HG02870 (cell line): ENCODE data around the gene NDOR1.

ENCODE experiments used
- ATAC-seq: cut with Tn5 transposase; IDR thresholded peaks from one replicate; pipeline ENCODE4 v1.9.1; 2021; ENCODE audit warnings: mild to moderate bottlenecking, moderate library complexity; ENCODE audit not compliant: unreplicated experiment

The NDOR1 gene

GRCh38 chr9:137205126-137206069 is at the start of gene NDOR1, which contains the start of gene TMEM203:
Gene NDOR1, plus strand, starts transcription at chr9:137205700. Its CDS starts 78 bp downstream, at chr9:137205778.
Gene TMEM203, minus strand, starts transcription at chr9:137205648. Its CDS starts 234 bp downstream, at chr9:137205414.
- ATAC-seq, result no peak

DNA sequence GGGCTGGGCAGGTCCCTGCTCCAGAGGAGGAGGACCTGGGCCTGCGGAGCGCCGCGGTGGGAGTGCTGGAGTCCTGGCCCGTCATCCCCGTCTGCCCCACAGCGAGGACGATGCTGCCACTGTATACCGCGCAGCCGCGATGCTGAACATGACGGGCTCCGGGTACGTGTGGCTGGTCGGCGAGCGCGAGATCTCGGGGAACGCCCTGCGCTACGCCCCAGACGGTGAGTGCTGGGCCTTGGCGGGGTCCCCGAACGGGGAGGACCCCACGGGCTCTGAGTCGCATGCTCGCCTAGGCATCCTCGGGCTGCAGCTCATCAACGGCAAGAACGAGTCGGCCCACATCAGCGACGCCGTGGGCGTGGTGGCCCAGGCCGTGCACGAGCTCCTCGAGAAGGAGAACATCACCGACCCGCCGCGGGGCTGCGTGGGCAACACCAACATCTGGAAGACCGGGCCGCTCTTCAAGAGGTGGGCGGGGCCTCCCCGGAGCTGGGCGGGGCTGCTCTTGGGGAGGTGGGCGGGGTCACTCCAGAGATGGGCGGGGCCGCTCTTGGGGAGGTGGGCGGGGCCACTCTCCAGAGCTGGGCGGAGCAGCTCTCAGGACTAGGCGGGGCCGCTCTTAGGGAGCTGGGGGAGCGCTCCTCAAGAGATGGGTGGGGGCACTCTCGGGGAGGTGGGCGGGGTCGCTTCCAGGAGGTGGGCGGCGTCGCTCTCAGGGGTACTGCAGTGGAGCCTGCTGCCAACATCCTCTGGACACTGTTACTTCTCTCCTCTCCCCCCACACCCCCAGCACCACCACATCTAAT is 48.7 kb upstream of the NDOR1 start:
- ATAC-seq, result no peak

DNA sequence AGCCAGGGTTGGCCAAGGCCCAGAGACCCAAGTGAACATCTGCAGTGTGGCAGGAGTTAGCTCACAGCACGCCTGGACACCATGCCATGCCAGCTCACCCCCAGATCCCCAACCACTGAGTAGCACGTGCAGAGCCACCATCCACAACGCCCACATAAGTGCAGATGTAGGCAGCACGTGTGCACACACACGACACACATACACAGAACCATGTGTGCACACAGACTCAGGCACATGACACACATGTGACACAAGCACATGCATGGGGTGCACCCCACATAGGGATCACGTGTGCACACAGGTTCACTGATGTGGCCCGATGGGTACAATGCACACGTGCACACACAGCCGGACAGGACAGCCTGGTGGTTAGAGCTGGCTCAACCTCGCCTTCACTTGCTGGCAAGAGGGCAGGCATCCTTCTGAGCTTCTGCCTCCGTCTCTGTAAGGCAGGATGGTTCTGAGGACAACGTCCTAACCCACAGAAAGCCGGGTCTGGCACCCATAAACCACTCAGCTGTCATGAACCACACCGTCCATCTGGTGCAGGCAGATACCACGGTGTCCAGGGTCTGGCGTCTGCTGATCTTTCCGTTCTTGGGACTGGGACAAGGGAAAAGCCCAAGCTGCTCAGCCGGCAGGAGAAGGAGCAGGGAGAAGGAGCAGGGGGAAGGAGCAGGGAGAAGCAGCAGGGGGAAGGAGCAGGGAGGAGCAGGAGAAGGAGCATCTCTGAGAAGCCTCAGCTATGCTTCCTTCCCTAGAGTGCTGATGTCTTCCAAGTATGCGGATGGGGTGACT is 47.7 kb upstream of the NDOR1 start:
- ATAC-seq, result no peak

DNA sequence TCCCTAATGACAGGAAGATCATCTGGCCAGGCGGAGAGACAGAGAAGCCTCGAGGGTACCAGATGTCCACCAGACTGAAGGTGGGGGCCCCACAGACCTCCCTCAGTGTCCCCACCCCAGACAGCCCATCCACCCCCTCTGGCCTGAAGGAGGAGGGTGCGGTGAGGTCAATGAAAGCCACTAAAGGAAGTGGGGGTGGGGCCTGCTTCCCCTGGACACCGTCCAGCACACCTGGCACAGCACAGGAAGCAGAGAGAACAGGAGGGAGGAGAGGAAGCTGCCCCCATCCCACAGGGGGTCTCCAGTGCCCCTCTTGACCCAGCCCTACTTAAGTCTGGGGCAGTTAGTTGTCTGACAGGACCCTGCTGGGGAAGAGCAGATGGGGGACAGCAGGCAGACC is 46.9 kb upstream of the NDOR1 start:
- ATAC-seq, result no peak

GRCh38 chr9:137159105-137160053 is 46.1 kb upstream of the NDOR1 start:
- no peak for ATAC-seq

DNA sequence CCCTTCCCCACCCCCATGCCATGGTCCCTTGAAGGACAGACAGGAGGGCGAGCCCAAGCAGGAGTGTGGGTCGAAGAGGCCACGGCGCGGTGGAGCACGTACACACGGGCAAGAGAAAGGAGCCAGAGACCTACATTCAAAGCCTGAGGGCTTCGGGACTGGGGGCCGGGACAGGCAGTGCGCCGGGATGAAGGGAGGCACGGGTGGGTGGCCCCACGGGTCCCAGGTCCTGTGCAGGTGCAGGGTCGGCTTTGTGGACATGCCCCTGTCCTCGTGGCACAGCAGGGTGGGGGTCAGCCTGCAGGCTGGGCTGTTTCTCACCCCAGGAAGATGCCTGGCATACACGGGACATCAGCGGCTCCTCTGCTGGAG is 45.5 kb upstream of the NDOR1 start:
- no peak for ATAC-seq

GRCh38 chr9:137160716-137161557 is 44.6 kb upstream of the NDOR1 start:
- ATAC-seq, result no peak

DNA sequence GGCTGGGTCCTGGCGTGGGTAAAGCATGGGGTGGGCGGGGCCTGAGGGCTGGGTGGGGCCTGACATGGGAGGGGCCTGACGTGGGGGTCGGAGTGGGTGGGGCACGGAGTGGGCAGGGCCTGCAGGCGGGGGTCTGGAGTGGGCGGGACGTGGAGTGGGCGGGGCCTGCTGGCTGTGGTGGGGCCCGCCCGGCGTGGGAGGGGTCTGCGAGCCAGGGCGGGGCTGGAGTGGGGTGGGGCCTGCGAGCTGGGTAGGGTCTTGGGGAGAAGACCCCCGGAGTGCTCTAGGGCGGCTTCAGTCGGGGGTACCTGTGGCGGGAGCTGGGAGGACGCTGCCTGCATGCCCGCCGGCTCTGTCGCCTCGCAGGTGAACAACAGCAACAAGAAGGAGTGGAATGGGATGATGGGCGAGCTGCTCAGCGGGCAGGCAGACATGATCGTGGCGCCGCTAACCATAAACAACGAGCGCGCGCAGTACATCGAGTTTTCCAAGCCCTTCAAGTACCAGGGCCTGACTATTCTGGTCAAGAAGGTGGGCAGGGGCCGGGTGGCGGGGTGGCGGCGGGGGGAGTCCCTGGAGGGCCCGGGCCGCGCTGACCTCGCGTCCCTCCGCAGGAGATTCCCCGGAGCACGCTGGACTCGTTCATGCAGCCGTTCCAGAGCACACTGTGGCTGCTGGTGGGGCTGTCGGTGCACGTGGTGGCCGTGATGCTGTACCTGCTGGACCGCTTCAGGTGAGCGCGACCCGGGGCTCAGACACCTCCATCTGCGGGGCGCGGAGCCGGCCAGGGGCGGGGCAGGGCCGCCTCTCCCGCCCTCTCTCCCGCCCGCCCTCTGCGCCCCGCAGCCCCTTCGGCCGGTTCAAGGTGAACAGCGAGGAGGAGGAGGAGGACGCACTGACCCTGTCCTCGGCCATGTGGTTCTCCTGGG is 43.7 kb upstream of the NDOR1 start:
- ATAC-seq, result no peak

- ATAC-seq, result no peak
These were observed 42.8 kb upstream of the NDOR1 start for GRCh38 chr9:137162505-137163364.

GRCh38 chr9:137163365-137163715 is 42.2 kb upstream of the NDOR1 start:
- no peak for ATAC-seq

- no peak for ATAC-seq
These were observed 41.7 kb upstream of the NDOR1 start for GRCh38 chr9:137163805-137164204.

GRCh38 chr9:137164370-137165249 is 40.9 kb upstream of the NDOR1 start:
- no peak for ATAC-seq

GRCh38 chr9:137165250-137165836 is 40.2 kb upstream of the NDOR1 start:
- no peak for ATAC-seq

GRCh38 chr9:137166380-137167229 is 38.9 kb upstream of the NDOR1 start:
- no peak for ATAC-seq

DNA sequence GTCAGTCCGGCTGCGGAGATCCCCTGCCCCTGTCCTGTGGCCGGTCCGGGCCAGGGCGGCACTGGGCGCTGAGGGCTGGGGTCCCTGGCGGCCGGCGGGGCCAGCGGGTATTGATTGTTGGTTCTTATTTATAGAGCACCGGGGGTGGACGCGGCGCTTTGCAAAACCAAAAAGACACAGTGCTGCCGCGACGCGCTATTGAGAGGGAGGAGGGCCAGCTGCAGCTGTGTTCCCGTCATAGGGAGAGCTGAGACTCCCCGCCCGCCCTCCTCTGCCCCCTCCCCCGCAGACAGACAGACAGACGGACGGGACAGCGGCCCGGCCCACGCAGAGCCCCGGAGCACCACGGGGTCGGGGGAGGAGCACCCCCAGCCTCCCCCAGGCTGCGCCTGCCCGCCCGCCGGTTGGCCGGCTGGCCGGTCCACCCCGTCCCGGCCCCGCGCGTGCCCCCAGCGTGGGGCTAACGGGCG is 38.2 kb upstream of the NDOR1 start:
- ATAC-seq, result no peak
